Right cardiac atrium (tissue), 5 donors: Measurements from ENCODE around the gene MEIS2. TPM values are rescaled to one million over a fixed set of nuclear protein-coding genes. Genes with fewer than 3 reads are reported as not detected.

ENCODE experiments used
- ATAC-seq, 2 donors: fragments of 200-7000 bp; cut with Tn5 transposase; one replicate each; pipeline versions ENCODE4 v1.8.0 to v1.9.1; 2020; ENCODE audit warnings: moderate library complexity in 2 of 2, mild to moderate bottlenecking in 1 of 2
- DNase-seq, 3 donors: peaks; one replicate each; pipeline ENCODE4 v3.0.0-alpha.2; 2020
- H3K27ac ChIP-seq: one replicate; pipeline ENCODE4 v1.5.1; 2013; ENCODE audit warnings: mild to moderate bottlenecking, low read length, control low read depth, moderate library complexity
- H3K27me3 ChIP-seq: one replicate; pipeline ENCODE4 v1.6.1; 2013; ENCODE audit not compliant: control insufficient read depth, insufficient read depth
- H3K4me1 ChIP-seq: one replicate; pipeline ENCODE4 v1.6.1; 2013; ENCODE audit warnings: low read length; ENCODE audit not compliant: control insufficient read depth, insufficient read depth
- H3K4me3 ChIP-seq: one replicate; pipeline ENCODE4 v1.5.1; 2013; ENCODE audit warnings: low read length, control low read depth
- H3K9me3 ChIP-seq: one replicate; pipeline ENCODE4 v1.6.1; 2013; ENCODE audit warnings: low read length; ENCODE audit not compliant: control insufficient read depth
- WGBS: extraction: QIAGEN DNeasy Blood & Tissue Kit; methylation state at CpG from one replicate; pipeline ENCODE4 v1.1.7; 2013; 5-methylcytosine and 5-hydroxymethylcytosine counted together
- intact Hi-C, 4 donors: fragments of 100-400 bp; cut with DNase I; formaldehyde crosslinking; loops; one replicate each; pipeline versions ENCODE4 v1.11.0 to v1.14.0; 2022 to 2023
- polyA plus RNA-seq: library from polyadenylated mRNA; stranded (reverse); fragments of 200-250 nt; gene quantifications from one replicate; pipeline ENCODE4 v1.2.3, GENCODE V29; 2013
- total RNA-seq, 4 donors: library from RNA; stranded (reverse); fragmentation: NEBNext Ultra II Directional; extraction: Animal tissue kit (Norgen Biotek cat#: 25700); gene quantifications; one replicate each; pipeline ENCODE4 v1.2.1, GENCODE V29; 2021
- donor health status: healthy with polysubstance abuse.
- donor health status: DM: no; HTN: yes; CAD: no.
- donor health status: DM: no; HTN: no; CAD: no.
- donor health status: DM: no; HTN: yes; CAD: no; lungs with severe emphysema.
- donor health status: DM: yes; HTN: yes; CAD: no.

Gene MEIS2
- total and polyA plus RNA-seq, 5 donors, result 14.8 to 33.4 (median 29.6) TPM

DNA sequence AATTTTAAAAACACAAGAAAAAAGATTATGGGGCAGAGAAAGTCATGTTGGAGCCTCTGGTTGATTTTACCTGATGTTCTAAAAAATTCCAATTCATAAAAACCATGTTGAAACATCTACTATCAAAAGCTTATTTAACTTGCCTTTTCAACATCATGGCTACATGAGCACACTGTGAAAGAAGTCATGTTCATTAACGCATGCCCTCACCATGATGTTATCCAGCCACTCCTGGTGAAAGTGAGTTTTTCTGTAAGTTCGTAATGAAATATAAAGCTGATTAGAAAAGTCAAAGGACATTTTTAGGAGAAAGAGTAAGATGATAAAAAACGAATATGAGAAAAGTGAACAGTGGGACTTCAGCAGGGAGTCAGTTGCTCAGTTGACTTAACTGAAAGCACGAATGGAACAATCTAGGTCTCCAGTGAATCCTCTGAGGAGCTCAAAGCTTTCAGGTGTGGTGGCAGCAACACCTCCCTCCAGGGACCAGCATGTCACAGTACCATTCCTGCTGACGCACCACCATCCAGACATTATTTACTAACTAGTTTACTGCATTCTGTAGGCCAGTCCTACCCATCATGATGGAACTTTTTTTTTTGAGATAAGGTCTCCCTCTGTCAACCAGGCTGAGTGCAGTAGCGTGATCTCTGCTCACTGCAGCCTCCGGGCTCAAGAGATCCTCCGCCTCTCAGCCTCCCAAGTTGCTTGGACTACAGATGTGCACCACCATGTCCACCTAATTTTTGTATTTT, 95.2 kb downstream of the MEIS2 start:
- Histone ChIP-seq H3K27ac (no peak overlapping the region), H3K27me3 (no peaks in the 10 kb centered on the region), H3K9me3 (no peaks in the 10 kb centered on the region), H3K4me3 (no peak overlapping the region), H3K4me1 (peaks cover 1% of the 10 kb centered on the region)
- intact Hi-C loops, result no loop called here
- ATAC-seq, result no peak
- 80% methylated on average over 8 of the region's 8 CpGs for WGBS
- no peak for DNase-seq

DNA sequence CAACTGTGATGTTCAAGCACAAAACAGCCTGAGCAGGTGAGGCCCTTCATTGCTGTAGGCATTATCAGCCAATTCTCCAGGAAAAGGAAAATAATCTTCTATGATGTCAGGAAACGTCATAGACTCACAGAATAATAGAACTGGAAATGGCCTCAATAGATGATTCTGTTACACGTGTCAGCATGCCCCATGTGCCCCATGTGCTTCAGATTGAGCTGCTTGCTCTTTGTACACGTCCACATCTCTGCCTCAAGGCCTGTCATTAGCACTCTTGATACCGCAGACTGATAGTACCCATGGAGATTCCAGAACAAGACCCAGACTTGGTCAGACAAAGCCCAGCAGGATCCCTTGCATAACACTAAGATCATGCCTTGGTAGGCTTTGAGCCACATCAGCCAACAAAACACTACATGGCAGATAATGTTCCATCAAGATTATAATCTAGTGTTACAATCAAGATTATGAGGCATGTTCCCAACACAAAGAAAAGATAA, 95.9 kb downstream of the MEIS2 start:
- WGBS, result 71% methylated on average over 4 of the region's 4 CpGs
- no peaks in the 10 kb centered on the region for H3K27me3 ChIP-seq
- DNase-seq (no peak), ATAC-seq (peak in 1 of 2 donors; percentile 14)
- H3K27ac ChIP-seq, result no peak overlapping the region
- no peak overlapping the region for H3K4me3 ChIP-seq
- H3K9me3 ChIP-seq, result no peaks in the 10 kb centered on the region
- peaks cover 1% of the 10 kb centered on the region for H3K4me1 ChIP-seq
- intact Hi-C loops, result no loop called here

DNA sequence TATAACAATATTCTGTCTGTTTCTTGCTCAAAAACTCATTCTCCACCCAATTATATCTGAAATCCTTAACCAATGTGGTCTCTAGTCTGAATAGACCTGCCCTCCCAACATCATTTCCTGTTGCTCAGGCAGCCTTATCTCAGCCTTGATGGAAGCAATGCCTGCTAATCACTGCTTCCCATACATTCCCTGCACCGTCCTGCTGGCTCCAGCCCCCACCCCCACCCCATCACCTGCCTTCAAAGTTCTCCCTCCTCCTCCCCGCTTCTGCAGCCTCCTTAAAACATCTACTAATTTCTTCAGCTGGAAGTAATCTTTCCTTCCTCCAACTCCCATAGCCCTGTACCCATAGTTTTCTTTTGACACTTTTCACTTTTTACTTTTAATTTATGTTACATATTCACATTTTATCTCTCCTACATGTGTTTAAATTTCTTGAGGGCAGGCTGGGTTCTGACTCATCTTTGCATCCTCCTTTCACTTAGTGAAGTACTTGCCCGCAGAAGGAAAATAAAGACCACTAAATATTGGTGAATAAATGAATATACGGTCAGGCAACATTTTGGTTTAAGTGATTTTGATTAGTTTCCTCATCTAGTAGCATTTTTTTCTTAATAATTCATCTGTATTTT, 98.2 kb downstream of the MEIS2 start:
- Histone ChIP-seq H3K27ac (no peak overlapping the region), H3K9me3 (no peaks in the 10 kb centered on the region), H3K27me3 (no peaks in the 10 kb centered on the region), H3K4me3 (no peak overlapping the region), H3K4me1 (peaks cover 1% of the 10 kb centered on the region)
- ATAC-seq (no peak), DNase-seq (no peak)
- intact Hi-C loops, result no loop called here
- 81% methylated on average over 4 of the region's 4 CpGs for WGBS

DNA sequence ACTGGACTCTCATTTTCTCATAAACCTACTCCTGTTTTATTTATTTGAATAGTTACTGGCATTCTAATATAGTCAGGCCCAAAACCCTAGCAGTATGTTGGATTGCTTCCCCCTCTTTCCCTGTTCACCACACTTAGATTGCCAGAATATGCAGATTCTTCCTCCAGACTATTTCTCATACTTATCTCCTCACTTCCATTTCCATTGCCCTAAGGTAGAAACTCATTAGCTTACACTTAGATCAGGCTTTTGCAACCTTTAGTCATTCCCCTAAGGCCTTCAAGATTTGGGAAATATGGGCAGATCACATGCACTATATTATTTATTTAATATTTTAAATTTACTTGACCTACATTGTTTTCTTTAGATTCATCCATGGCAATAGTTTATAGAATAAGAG, 98.9 kb downstream of the MEIS2 start:
- Histone ChIP-seq H3K9me3 (no peaks in the 10 kb centered on the region), H3K4me1 (no peaks in the 10 kb centered on the region), H3K27me3 (no peaks in the 10 kb centered on the region), H3K27ac (no peak overlapping the region), H3K4me3 (no peak overlapping the region)
- DNase-seq (no peak), ATAC-seq (no peak)
- intact Hi-C loops, result no loop called here

DNA sequence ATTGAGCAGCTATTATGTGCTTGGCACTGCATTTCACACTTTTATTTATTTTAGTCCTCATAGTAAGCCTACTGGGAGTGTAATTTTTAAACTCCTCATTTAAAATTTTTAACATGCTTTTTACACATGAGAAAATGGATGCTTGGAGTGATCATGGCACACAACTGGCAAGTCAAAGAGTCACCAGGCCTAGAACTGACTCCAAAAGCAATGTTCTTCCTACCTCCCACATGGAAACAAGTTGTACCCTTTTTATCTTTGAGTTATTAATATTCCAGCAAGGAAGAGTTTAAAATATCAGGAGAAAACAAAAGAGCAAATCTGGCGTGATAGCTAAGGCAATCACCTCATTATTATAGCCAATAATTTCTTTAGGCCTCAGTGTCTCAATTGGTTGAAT, 100.6 kb downstream of the MEIS2 start:
- no peaks in the 10 kb centered on the region for H3K4me1 ChIP-seq
- WGBS, result 68% methylated on average over 1 of the region's 1 CpG
- intact Hi-C loops, result no loop called here
- DNase-seq (no peak), ATAC-seq (no peak)
- H3K27me3 ChIP-seq, result no peaks in the 10 kb centered on the region
- no peak overlapping the region for H3K27ac ChIP-seq
- no peak overlapping the region for H3K4me3 ChIP-seq
- no peaks in the 10 kb centered on the region for H3K9me3 ChIP-seq

DNA sequence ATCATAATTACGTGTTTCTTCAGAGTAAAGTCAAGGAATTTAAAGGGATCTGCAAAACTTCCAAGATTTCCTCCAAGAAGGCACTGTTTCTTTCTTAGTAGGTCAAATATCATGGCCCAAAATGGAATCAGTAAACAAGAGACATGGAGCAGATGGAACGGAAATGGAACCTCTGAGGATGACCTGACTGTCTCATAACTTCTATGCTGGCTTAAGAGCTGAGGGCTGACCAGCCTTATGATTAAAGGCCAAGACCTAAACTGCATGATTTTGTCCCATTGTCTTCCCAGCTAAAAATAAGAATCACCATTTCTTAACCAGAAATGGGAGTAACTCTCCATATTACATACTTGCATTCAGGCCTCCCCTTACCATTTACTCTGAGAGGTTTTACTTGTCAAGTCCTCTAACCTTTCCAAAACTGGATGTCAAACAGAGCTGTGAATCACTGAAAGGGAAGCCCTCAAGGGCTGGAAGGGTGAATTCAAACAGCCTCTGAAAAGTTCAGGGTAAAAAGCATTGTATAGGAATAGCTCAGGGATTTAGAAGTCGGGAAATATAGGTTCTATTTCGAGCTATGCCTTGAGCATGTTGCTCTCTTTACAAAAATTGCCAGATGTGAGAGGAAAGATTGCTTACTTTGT, 103.7 kb downstream of the MEIS2 start:
- Histone ChIP-seq H3K27ac (no peak overlapping the region), H3K27me3 (no peaks in the 10 kb centered on the region), H3K4me1 (no peaks in the 10 kb centered on the region), H3K9me3 (no peaks in the 10 kb centered on the region), H3K4me3 (no peak overlapping the region)
- 68% methylated on average over 4 of the region's 4 CpGs for WGBS
- ATAC-seq (peak; percentile 35 to 44), DNase-seq (no peak)
- intact Hi-C loops, result no loop called here

DNA sequence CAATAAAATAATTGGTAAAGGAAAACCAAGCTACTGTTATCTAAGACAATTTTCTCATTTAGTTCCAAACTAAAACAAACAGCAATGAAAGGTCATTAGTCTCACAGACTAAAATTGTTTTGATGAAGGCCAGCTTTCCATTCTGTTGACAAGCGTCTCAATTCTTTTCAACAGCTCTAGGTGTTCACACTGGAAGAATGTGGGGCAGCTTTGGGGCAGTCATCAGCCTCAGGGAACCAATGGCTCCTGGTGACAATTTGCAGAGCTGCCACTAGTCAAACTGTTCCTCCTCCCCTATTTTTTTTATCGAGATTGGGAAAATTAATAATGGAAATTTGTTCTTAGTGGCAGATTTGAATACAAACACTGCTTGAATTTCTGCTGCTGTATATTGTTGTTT, 104.2 kb downstream of the MEIS2 start:
- DNase-seq (no peak), ATAC-seq (peak; percentile 73 to 85)
- intact Hi-C loops, result no loop called here
- WGBS, result 42% methylated on average over 2 of the region's 2 CpGs
- no peaks in the 10 kb centered on the region for H3K9me3 ChIP-seq
- no peaks in the 10 kb centered on the region for H3K4me1 ChIP-seq
- no peak overlapping the region for H3K27ac ChIP-seq
- no peak overlapping the region for H3K4me3 ChIP-seq
- H3K27me3 ChIP-seq, result no peaks in the 10 kb centered on the region

DNA sequence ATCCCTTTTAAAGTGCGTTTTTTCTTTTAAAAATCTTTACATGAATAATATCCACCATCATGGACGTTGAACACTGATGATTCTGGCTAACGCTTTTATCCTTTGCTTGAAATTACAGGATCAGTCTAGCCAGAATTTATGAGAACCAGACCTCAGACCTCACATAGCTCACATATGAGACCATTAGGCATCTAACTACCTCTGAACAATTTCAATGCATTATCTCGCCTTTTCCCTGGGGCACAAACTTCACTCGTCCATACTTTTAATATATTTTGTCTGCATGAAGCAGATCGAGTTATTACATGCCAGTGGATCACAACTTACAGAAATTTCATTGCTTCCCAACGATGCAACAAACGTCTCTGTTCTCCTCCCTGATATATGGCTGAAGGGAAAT, 105.6 kb downstream of the MEIS2 start:
- ATAC-seq (no peak), DNase-seq (no peak)
- no peak overlapping the region for H3K27ac ChIP-seq
- 85% methylated on average over 8 of the region's 8 CpGs for WGBS
- no peaks in the 10 kb centered on the region for H3K4me1 ChIP-seq
- H3K4me3 ChIP-seq, result no peak overlapping the region
- no peaks in the 10 kb centered on the region for H3K9me3 ChIP-seq
- H3K27me3 ChIP-seq, result no peaks in the 10 kb centered on the region
- intact Hi-C loops, result no loop called here

DNA sequence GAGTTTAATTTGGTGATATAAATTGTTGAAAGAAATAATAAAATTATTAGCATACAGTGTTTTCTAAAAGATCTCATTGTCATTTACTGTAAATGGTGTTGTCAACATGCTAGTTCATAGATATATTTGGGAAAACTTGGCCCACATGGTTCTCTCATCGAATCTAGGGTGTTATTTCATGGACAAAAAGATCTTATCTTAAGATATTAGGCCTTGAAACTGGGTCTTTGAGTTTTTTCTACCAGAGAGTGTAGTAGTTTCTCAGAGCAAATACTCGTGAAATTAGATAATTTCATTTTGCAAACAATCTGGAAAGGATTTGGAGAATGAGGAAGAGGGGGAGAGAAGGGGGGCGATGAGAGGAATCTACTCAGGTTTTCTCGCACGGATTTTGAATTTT, 107.9 kb downstream of the MEIS2 start:
- intact Hi-C loops, result no loop called here
- H3K4me3 ChIP-seq, result no peak overlapping the region

DNA sequence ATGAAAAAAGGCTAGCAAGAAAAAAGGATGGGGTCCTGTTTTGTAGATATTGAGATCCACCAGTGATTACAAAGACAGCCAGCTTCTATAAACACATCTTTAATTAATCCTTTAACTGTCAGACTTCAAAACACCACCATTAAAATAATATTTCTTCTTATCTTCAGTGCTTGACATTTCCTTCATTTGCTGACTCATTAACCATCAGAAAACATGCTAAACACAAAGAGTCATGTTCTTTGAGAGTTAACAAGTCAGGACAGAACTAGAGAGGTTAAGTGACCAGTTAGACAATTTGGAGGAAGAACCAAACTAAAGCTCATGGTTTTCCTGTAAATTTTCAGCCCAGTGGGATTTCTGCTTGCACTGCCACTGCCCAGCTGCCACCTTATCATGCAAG, 111.4 kb downstream of the MEIS2 start:
- intact Hi-C loops, result loop anchor here in 1 of 4 donors (10.0 kb wide), 1 partner anchor 64 kb away; no protein-coding TSS in a partner anchor
- ATAC-seq (no peak), DNase-seq (no peak)
- Histone ChIP-seq H3K4me3 (no peak overlapping the region), H3K9me3 (no peaks in the 10 kb centered on the region), H3K27ac (no peak overlapping the region), H3K27me3 (no peaks in the 10 kb centered on the region), H3K4me1 (peaks cover 5% of the 10 kb centered on the region)

More for the DNA sequence above, 107.9 kb downstream of the MEIS2 start:
- ATAC-seq (no peak), DNase-seq (no peak)
- Histone ChIP-seq H3K27me3 (no peaks in the 10 kb centered on the region), H3K27ac (no peak overlapping the region), H3K9me3 (no peaks in the 10 kb centered on the region), H3K4me1 (peaks cover 3% of the 10 kb centered on the region)
- 72% methylated on average over 5 of the region's 5 CpGs for WGBS

DNA sequence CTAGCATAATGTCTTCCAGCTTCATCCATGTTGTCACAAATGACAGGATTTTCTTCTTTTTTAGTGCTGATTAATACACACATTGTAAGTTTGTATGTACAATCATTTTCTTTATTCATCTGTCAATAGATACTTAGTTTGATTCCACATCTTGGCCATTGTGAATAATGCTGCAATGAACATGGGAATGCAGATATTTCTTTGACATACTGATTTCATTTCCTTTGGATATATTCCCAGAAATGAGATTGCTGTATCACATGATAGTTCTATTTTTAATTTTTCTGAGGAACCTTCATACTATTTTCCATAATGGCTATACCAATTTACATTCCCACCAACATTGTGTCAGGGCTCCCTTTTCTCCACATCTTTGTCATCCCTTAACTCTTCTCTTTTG, 117.9 kb downstream of the MEIS2 start:
- H3K9me3 ChIP-seq, result no peaks in the 10 kb centered on the region
- ATAC-seq (no peak), DNase-seq (no peak)
- H3K4me1 ChIP-seq, result peaks cover 2% of the 10 kb centered on the region
- no peak overlapping the region for H3K27ac ChIP-seq
- intact Hi-C loops, result loop anchor here in 1 of 4 donors (10.0 kb wide), 1 partner anchor 58 kb away; no protein-coding TSS in a partner anchor
- H3K27me3 ChIP-seq, result no peaks in the 10 kb centered on the region
- no peak overlapping the region for H3K4me3 ChIP-seq
